Transverse colon (tissue), 4 donors: ENCODE data around the gene JSRP1. TPM values are rescaled to one million over a fixed set of nuclear protein-coding genes. Genes with fewer than 3 reads are reported as not detected.

Experiments used
- DNase-seq: peaks from one replicate; pipeline ENCODE4 v3.0.0-alpha.2; 2019
- H3K27ac ChIP-seq, 4 donors: fragments of 200-600 bp; sonication (generic); 2 replicates each; pipeline ENCODE4 v1.5.1; 2016 to 2018; ENCODE audit warnings: inconsistent platforms in 4 of 4
- H3K27me3 ChIP-seq: fragments of 200-600 bp; sonication (generic); 2 replicates; pipeline ENCODE4 v1.5.1; 2017; ENCODE audit warnings: inconsistent platforms
- H3K36me3 ChIP-seq, 4 donors: fragments of 200-600 bp; sonication (generic); 2 replicates each; pipeline ENCODE4 v1.5.1; 2017 to 2019; ENCODE audit warnings: inconsistent platforms in 4 of 4
- H3K4me1 ChIP-seq, 4 donors: fragments of 200-600 bp; sonication (generic); 2 replicates each; pipeline ENCODE4 v1.5.1; 2017 to 2020; ENCODE audit warnings: inconsistent platforms in 4 of 4
- H3K4me3 ChIP-seq, 4 donors: fragments of 200-600 bp; sonication (generic); 1 replicate in 1 of 4; 2 replicates in 3 of 4; pipeline versions ENCODE4 v1.5.1 to v1.6.1; 2017 to 2019; ENCODE audit warnings: inconsistent platforms in 4 of 4
- H3K9me3 ChIP-seq, 2 donors: fragments of 200-600 bp; sonication (generic); 2 replicates each; pipeline ENCODE4 v1.5.1; 2017 to 2019; ENCODE audit warnings: inconsistent platforms in 2 of 2
- EP300 ChIP-seq: sonication (generic); formaldehyde crosslinking; IDR thresholded peaks from one replicate; pipeline ENCODE4 v1.6.1; 2017; ENCODE audit warnings: antibody characterized with exemption, low read depth
- POLR2A ChIP-seq: fragments of 450-650 bp; IDR thresholded peaks from one replicate; pipeline ENCODE4 v1.6.1; 2016; ENCODE audit warnings: antibody characterized with exemption, mild to moderate bottlenecking, moderate library complexity
- POLR2AphosphoS5 ChIP-seq, 3 donors: sonication (generic); formaldehyde crosslinking; IDR thresholded peaks; one replicate each; pipeline ENCODE4 v1.6.1; 2016; ENCODE audit warnings: antibody characterized with exemption in 3 of 3
- WGBS, 2 donors: methylation state at CpG; one replicate each; pipeline ENCODE4 v1.1.5; 2018; ENCODE audit warnings: low coverage in 1 of 2; 5-methylcytosine and 5-hydroxymethylcytosine counted together
- in situ Hi-C, 4 donors: fragments of 200-750 bp; cut with MboI; loops; one replicate each; pipeline versions ENCODE4 v1.15.0 to v1.15.1; 2017; ENCODE audit warnings: low sequenced_read_pairs in 3 of 4, low pct_ligation_motif_present in 1 of 4, low pct_unique_long_range_greater_than_20kb in 1 of 4
- intact Hi-C: fragments of 100-400 bp; cut with DNase I; formaldehyde crosslinking; loops from one replicate; pipeline ENCODE4 v1.15.1; 2023; ENCODE audit warnings: low total_unique reads
- total RNA-seq, 4 donors: library from RNA; depleted of rRNA; stranded (reverse); fragments of >200 nt; gene quantifications; one replicate each; pipeline ENCODE4 v1.1.0, GENCODE V29; 2016
- TF ChIP-seq, protein P1 (sequence below), 5 experiments: fragments of 200-600 bp in 3 of 5; fragments of 450-650 bp in 2 of 5; sonication (generic) in 3 of 5; IDR thresholded peaks; 1 replicate in 2 of 5; 2 replicates in 3 of 5; pipeline ENCODE4 v1.5.1; 2016 to 2017; ENCODE audit warnings: antibody characterized with exemption in 5 of 5, inconsistent platforms in 3 of 5, mild to moderate bottlenecking in 2 of 5, moderate library complexity in 1 of 5

Gene JSRP1
- total RNA-seq, 4 donors from 2014 or later = 5.6 TPM; not detected in 3

- peaks cover 9 to 38% (median 38%) of the 10 kb centered on the region in 4 donors for H3K4me1 ChIP-seq
- WGBS, 2 donors = 17% methylated on average over 54 of the region's 74 CpGs; no CpG with 5 or more reads in 1 of the 2 donors
- TF ChIP-seq POLR2A (no peak), POLR2AphosphoS5 (IDR thresholded peaks at IDR 0.05) (no peak), EP300 (no peak)
- TF ChIP-seq, protein P1, sequence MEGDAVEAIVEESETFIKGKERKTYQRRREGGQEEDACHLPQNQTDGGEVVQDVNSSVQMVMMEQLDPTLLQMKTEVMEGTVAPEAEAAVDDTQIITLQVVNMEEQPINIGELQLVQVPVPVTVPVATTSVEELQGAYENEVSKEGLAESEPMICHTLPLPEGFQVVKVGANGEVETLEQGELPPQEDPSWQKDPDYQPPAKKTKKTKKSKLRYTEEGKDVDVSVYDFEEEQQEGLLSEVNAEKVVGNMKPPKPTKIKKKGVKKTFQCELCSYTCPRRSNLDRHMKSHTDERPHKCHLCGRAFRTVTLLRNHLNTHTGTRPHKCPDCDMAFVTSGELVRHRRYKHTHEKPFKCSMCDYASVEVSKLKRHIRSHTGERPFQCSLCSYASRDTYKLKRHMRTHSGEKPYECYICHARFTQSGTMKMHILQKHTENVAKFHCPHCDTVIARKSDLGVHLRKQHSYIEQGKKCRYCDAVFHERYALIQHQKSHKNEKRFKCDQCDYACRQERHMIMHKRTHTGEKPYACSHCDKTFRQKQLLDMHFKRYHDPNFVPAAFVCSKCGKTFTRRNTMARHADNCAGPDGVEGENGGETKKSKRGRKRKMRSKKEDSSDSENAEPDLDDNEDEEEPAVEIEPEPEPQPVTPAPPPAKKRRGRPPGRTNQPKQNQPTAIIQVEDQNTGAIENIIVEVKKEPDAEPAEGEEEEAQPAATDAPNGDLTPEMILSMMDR (IDR thresholded peaks at IDR 0.05) = no peak
- H3K36me3 ChIP-seq = peaks cover 0 to 9% (median 3%) of the 10 kb centered on the region in 4 donors
- H3K9me3 ChIP-seq = no peaks in the 10 kb centered on the region
- intact Hi-C loops = no loop called here
- no peak overlapping the region for H3K27ac ChIP-seq
- peak overlapping the region in 1 of 4 donors; percentile 32 for H3K4me3 ChIP-seq
- DNase-seq = no peak
- H3K27me3 ChIP-seq = peaks cover 56% of the 10 kb centered on the region
- in situ Hi-C loops = loop anchor here in 1 of 4 donors (25.0 kb wide), 1 partner anchor 90 kb away; the partner anchor contains the start of genes AP3D1 and DOT1L
Measured at GRCh38 chr19:2252055-2252796, 4.0 kb downstream of the JSRP1 start.

GRCh38 chr19:2251106-2252054 lies 4.8 kb downstream of the JSRP1 start:
- no peaks in the 10 kb centered on the region for H3K9me3 ChIP-seq
- WGBS, 2 donors = 19% methylated on average over 68 of the region's 125 CpGs; no CpG with 5 or more reads in 1 of the 2 donors
- intact Hi-C loops = no loop called here
- DNase-seq = no peak
- H3K36me3 ChIP-seq = peaks cover 0 to 17% (median 7%) of the 10 kb centered on the region in 4 donors
- TF ChIP-seq POLR2A (no peak), POLR2AphosphoS5 (IDR thresholded peaks at IDR 0.05) (no peak), EP300 (no peak)
- TF ChIP-seq, protein P1 (IDR thresholded peaks at IDR 0.05) = no peak
- peaks cover 56% of the 10 kb centered on the region for H3K27me3 ChIP-seq
- in situ Hi-C loops = loop anchor here in 1 of 4 donors (25.0 kb wide), 1 partner anchor 89 kb away; the partner anchor contains the start of genes AP3D1 and DOT1L
- H3K4me1 ChIP-seq = peaks cover 9 to 38% (median 38%) of the 10 kb centered on the region in 4 donors
- H3K4me3 ChIP-seq = peak overlapping the region in 1 of 4 donors; percentile 32
- H3K27ac ChIP-seq = no peak overlapping the region

DNA sequence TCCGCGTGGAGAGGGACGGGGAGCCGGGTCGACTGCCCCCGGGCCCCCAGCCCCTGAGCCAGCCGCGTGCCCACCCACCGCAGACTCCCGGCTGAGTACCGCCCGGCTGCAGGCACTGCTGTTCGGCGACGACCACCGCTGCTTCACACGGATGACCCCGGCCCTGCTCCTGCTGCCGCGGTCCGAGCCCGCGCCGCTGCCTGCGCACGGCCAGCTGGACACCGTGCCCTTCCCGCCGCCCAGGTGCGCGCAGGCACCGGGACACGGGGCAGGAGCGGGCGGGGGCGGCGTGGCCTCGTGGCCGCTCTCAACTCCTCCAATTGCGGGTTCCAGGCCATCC lies 5.5 kb downstream of the JSRP1 start:
- peaks cover 56% of the 10 kb centered on the region for H3K27me3 ChIP-seq
- intact Hi-C loops = no loop called here
- no peak for TF ChIP-seq POLR2A
- TF ChIP-seq, protein P1 (IDR thresholded peaks at IDR 0.05) = no peak
- TF ChIP-seq POLR2AphosphoS5 (IDR thresholded peaks at IDR 0.05) = no peak
- TF ChIP-seq EP300 = no peak
- WGBS, 2 donors = 17% methylated on average over 35 of the region's 40 CpGs; no CpG with 5 or more reads in 1 of the 2 donors
- no peak overlapping the region for H3K4me3 ChIP-seq
- in situ Hi-C loops = loop anchor here in 1 of 4 donors (25.0 kb wide), 1 partner anchor 88 kb away; the partner anchor contains the start of genes AP3D1 and DOT1L
- H3K36me3 ChIP-seq = peaks cover 0 to 24% (median 10%) of the 10 kb centered on the region in 4 donors
- no peaks in the 10 kb centered on the region for H3K9me3 ChIP-seq
- DNase-seq = no peak
- peaks cover 9 to 38% (median 38%) of the 10 kb centered on the region in 4 donors for H3K4me1 ChIP-seq
- no peak overlapping the region for H3K27ac ChIP-seq
